NCI-H82 (cell line): ENCODE results near the gene ARHGAP35.

Experiments
- DNase-seq: peaks from one replicate; lab custom pipeline; 2025; lab: John Stamatoyannopoulos, UW

ARHGAP35 gene

GRCh38 chr19:46904114-46905060 is 43.6 kb downstream of the ARHGAP35 start:
- no peak for DNase-seq

GRCh38 chr19:46906221-46906620 is 45.4 kb downstream of the ARHGAP35 start:
- no peak for DNase-seq

GRCh38 chr19:46907880-46908279 is 47.1 kb downstream of the ARHGAP35 start:
- no peak for DNase-seq

- DNase-seq, result no peak
Observed at GRCh38 chr19:46909356-46909755, 48.6 kb downstream of the ARHGAP35 start.
